T47D (cell line): ENCODE measurements around the gene HMGN2.

Source experiments
- DNase-seq, 2 experiments: peaks; one replicate each; pipeline versions ENCODE4 v3.0.0 to v3.0.0-alpha.2; 2011 to 2012; ENCODE audit warnings: low read depth in 1 of 2, low spot score in 1 of 2
- JUND ChIP-seq: IDR thresholded peaks from 2 replicates; pipeline ENCODE4 v1.6.1; 2012; ENCODE audit warnings: low read depth
- in situ Hi-C: cut with HindIII; loops from 2 replicates; pipeline ENCODE4 v1.10.0; 2016; ENCODE audit warnings: low sequenced_read_pairs, low pct_unique_long_range_greater_than_20kb

The HMGN2 gene

GRCh38 chr1:26522073-26522472 lies 49.8 kb downstream of the HMGN2 start:
- DNase-seq = no peak
- no peak for TF ChIP-seq JUND
- in situ Hi-C loops = no loop called here

GRCh38 chr1:26524181-26524580 lies 51.9 kb downstream of the HMGN2 start:
- in situ Hi-C loops = no loop called here
- TF ChIP-seq JUND = no peak
- peak in 1 of 2 experiments; percentile 30 for DNase-seq
